ENCODE results near the gene EFR3B. TPM values are rescaled to one million over a fixed set of nuclear protein-coding genes. Genes with fewer than 3 reads are reported as not detected.

Gene EFR3B
- total RNA-seq, 2 experiments from 2014 or later = 0.16 to 0.23 TPM

GRCh38 chr2:25042321-25043240 is 705 bp downstream of the EFR3B start:
- DNase-seq = peak; percentile 33
- no peaks in the 10 kb centered on the region for H3K9me3 Mint-ChIP-seq
- intact Hi-C loops (cut with micrococcal nuclease) = no loop called here
- H3K27me3 Mint-ChIP-seq = peaks cover 44% of the 10 kb centered on the region
- ChIA-PET POLR2A (interaction anchor here (1.2 kb wide), 1 partner anchor 87 kb away, joined by 3 read pairs; no protein-coding TSS in a partner anchor), CTCF (interaction anchor here (0.9 to 1.6 kb wide), 3 partner anchors 67 to 70 kb away, joined by 3 to 6 read pairs (median 3); no protein-coding TSS in a partner anchor)
- no peak for ATAC-seq
- H3K36me3 Mint-ChIP-seq (ENCODE audit: low read depth) = no peaks in the 10 kb centered on the region
- peak overlapping the region; percentile 42 for H3K27ac Mint-ChIP-seq
- TF ChIP-seq CTCF (IDR thresholded peaks at IDR 0.05) = no peak
- peak overlapping the region; percentile 75 for H3K4me3 Mint-ChIP-seq
- H3K4me1 Mint-ChIP-seq (ENCODE audit: low read depth) = peaks cover 25% of the 10 kb centered on the region

GRCh38 chr2:25043241-25043867 is 1.5 kb downstream of the EFR3B start:
- TF ChIP-seq CTCF (IDR thresholded peaks at IDR 0.05) = no peak
- DNase-seq = peak; percentile 80
- H3K9me3 Mint-ChIP-seq = no peaks in the 10 kb centered on the region
- intact Hi-C loops (cut with micrococcal nuclease) = no loop called here
- ChIA-PET POLR2A (no interaction called here), CTCF (interaction anchor here (0.9 to 1.6 kb wide), 2 partner anchors 68 to 70 kb away, joined by 3 to 6 read pairs; no protein-coding TSS in a partner anchor)
- peak; percentile 71 for ATAC-seq
- no peak overlapping the region for H3K27ac Mint-ChIP-seq
- no peaks in the 10 kb centered on the region for H3K36me3 Mint-ChIP-seq (ENCODE audit: low read depth)
- peaks cover 25% of the 10 kb centered on the region for H3K4me1 Mint-ChIP-seq (ENCODE audit: low read depth)
- H3K4me3 Mint-ChIP-seq = peak overlapping the region; percentile 75
- peaks cover 44% of the 10 kb centered on the region for H3K27me3 Mint-ChIP-seq

GRCh38 chr2:25044011-25044410 is 2.1 kb downstream of the EFR3B start:
- no peak overlapping the region for H3K4me3 Mint-ChIP-seq
- intact Hi-C loops (cut with micrococcal nuclease) = no loop called here
- H3K4me1 Mint-ChIP-seq (ENCODE audit: low read depth) = peaks cover 25% of the 10 kb centered on the region
- no peaks in the 10 kb centered on the region for H3K36me3 Mint-ChIP-seq (ENCODE audit: low read depth)
- H3K27me3 Mint-ChIP-seq = peaks cover 47% of the 10 kb centered on the region
- TF ChIP-seq CTCF (IDR thresholded peaks at IDR 0.05) = no peak
- ChIA-PET CTCF (interaction anchor here (1.0 to 1.6 kb wide), 2 partner anchors 69 to 86 kb away, joined by 3 to 6 read pairs; no protein-coding TSS in a partner anchor), POLR2A (no interaction called here)
- no peaks in the 10 kb centered on the region for H3K9me3 Mint-ChIP-seq
- ATAC-seq (no peak), DNase-seq (no peak)
- no peak overlapping the region for H3K27ac Mint-ChIP-seq

GRCh38 chr2:25044990-25045389 is 3.1 kb downstream of the EFR3B start:
- peak; percentile 18 for DNase-seq
- intact Hi-C loops (cut with micrococcal nuclease) = no loop called here
- H3K27me3 Mint-ChIP-seq = peaks cover 55% of the 10 kb centered on the region
- no peak for ATAC-seq
- ChIA-PET CTCF (interaction anchor here (1.0 to 1.5 kb wide), 2 partner anchors 70 to 85 kb away, joined by 3 to 6 read pairs; no protein-coding TSS in a partner anchor), POLR2A (no interaction called here)
- no peak for TF ChIP-seq CTCF (IDR thresholded peaks at IDR 0.05)
- no peak overlapping the region for H3K27ac Mint-ChIP-seq
- peaks cover 25% of the 10 kb centered on the region for H3K4me1 Mint-ChIP-seq (ENCODE audit: low read depth)
- no peaks in the 10 kb centered on the region for H3K36me3 Mint-ChIP-seq (ENCODE audit: low read depth)
- no peaks in the 10 kb centered on the region for H3K9me3 Mint-ChIP-seq
- H3K4me3 Mint-ChIP-seq = no peak overlapping the region

All from activated CD8-positive, alpha-beta T cell treated with anti-CD3 and anti-CD28 coated beads for 36 hours (primary cell).